NCI-H524 treated with DMSO at 0.1 percent for 48 hours (cell line): ENCODE data around the gene KIAA0825.

Experiments used
- DNase-seq: peaks from one replicate; lab custom pipeline; 2025; lab: John Stamatoyannopoulos, UW

KIAA0825 gene

DNA sequence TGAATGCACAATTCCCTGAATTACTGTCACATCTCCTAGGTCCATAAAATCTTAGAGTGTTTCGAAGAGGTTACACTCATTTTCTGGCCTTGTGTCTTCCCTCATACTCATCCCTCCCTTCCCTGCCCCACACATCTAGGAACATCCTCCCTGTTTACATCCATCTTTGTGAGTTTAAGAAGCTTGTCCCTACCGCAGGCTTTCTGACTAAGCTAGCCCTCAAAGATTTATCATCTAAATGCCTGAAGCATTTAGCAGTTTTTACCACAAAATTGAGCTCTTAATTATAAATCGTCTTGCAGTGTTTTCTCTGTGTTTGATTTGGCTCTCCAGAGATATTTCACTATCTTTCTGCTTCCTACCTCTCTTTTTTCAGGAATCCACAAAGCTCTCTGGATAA is 374.8 kb downstream of the KIAA0825 start:
- DNase-seq = no peak

DNA sequence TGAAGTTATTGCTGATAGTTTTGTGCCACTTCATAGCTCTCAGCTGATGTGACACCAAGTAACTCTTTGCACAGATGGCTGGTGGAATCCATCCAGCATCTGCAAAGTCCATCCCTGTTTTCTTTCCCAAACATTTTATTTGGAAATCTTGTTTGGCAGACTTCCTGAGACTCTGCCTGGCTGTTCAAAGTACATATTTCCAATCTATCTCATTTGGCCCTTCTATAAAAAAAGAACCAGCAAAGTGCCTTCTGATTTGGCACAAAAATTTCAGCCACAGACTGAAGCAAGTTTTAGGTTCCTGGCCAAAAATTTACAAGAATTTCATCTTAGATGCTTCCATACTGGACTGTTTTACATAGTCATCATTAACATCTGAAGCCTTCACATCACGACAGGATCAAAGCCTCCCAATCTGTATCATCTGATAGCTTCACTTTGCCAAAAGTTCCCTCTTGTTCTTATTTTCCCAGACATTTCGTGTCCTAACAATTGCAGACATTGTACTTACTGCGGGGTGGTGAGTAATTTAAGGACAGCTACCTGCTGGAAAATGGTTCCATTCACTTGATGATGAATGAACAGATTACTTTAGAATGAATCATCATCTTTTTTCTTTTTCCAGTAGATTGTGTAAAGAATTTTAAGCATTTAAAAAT is 377.3 kb downstream of the KIAA0825 start:
- DNase-seq = no peak

DNA sequence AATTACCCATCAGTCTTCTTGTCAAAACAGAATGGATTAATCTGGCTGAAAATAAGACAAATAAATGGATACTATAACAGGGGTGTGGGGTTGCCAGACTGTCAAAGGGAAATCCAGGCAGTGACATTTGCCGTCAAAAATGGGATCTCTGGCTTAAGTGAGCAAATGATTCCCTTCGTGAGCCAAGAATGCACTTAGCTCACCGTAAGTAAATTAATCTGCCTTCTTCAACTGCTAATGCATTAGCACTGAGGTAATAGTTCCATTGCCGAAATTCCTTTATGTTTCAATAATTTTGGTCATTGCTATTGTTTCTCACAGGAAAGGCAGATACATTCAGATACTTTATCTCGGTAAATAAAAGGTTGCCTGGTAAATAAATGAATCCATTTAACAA is 377.8 kb downstream of the KIAA0825 start:
- no peak for DNase-seq

DNA sequence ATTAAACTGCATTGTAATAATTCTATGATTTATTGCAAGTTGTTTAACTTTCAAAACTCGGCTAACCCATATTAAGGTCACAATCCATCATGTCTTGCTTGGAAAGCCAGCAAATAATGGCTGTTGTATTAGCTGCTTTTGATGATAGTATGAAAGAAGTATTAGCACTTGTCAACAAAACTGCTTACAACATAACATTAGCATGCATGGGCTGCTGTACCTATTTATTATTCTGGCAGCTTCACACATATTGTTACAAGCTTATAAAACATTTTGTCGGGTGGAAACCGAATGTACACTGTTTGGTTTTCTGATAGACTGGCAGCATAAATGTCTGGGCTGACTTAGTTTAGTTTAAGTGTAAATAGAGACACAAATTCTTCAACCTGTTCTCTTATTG is 378.3 kb downstream of the KIAA0825 start:
- no peak for DNase-seq

DNA sequence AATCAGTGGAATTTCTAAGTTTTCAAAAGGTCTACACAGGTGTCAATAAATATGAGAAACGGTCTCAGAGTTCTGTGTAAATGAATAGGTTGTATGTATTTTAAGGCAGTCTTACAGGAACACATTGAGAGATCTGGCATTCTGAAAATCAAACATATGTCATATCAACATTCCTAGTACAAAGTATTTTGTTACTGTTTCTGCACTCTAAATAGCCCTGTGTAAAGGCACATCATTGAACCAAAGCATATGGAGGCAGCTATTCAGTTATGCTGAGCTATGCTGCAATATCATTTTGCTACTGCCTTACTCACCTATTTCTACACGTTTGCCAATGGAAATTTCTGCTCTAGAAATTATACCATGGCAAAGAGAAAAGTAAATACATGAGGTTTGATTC is 379.1 kb downstream of the KIAA0825 start:
- no peak for DNase-seq

DNA sequence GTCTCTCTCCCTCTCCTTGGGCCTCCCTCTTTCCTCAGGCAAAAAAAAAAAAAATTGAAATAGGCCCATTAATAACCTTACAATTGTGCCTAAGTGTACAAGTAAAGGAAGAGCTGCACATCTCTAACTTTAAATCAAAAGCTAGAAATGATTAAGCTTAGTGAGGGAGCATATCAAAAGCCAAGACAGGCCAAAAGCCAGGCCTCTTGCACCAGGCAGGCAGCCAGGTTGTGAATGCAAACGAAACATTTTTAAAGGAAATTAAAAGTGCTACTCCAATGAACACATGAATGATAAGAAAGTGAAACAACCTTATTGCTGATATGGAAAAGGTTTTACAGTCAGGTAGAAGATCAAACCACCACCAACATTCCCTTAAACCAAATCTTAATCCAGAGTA is 383.4 kb downstream of the KIAA0825 start:
- DNase-seq = no peak

DNA sequence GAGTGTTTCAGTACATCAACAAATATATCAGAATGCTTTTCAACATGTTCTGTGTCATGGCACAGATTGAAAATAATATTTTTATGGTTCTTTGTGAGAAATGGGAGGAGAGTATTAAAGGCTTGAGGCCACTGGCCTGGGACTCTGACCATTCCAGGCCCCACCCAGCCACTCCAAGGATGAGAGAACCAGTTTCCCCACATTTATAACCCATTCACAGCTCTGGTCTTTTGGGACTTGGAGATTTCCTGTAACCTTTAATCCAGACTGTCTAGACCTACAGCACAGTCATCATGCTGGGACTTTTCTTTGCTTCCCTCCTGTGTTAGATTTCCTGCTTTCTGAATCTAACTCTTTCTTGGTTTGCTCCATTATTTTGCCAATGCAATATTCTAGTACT is 389.6 kb downstream of the KIAA0825 start:
- DNase-seq = no peak

DNA sequence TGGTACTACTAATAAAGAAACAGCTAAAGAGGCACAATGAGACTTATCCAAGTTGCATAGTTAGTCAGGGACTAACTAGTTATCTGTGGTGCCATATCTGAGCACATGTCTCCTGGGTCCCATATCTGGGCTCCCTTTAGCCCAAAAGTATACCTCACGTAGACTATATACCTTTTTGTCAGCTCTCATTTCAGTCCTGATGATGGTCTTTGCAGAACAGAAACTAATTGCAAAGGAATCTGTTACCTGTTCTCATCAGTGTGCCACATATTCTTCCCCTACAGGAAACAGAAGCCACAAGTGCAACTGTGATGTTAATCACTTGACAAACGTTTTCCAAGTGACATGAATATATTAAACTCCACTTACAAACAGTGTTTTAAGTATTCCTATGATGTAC is 395.2 kb downstream of the KIAA0825 start:
- DNase-seq = no peak

DNA sequence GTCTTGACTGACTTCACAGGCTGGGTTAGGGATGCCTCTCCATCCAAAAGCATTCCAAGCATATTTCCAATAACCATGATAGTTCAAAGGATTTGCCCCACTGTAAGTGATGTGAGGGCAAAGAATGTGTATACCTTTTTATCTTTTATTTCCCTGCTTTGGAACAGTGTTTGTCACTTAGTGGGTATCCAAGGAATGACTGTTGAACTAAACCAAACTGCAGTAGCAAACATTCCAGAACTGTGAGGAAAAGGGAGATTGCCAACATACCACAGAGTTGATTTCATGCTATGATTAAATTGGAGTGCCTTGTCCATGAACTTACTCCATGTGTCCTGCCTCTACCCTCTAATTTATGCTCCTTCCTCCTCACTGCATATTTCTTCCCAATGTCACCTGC is 400.0 kb downstream of the KIAA0825 start:
- no peak for DNase-seq

DNA sequence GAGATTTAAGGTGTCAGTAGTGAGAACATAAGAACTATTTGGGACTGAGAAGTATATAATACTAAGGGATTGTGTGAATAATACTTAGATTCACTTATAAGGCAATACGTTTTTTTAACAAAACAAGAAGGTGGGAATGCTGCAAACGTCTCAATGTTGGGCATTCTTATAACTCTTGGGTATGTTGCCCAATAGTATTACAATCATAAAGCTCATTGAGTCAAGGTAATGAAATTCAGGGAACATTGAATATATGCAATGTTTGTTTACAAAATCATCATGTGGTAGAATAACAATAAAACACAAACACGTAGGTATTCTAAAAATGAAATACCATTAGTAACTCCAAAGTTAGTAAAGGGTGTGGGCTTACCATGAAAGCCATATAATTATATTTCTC is 400.7 kb downstream of the KIAA0825 start:
- DNase-seq = no peak

DNA sequence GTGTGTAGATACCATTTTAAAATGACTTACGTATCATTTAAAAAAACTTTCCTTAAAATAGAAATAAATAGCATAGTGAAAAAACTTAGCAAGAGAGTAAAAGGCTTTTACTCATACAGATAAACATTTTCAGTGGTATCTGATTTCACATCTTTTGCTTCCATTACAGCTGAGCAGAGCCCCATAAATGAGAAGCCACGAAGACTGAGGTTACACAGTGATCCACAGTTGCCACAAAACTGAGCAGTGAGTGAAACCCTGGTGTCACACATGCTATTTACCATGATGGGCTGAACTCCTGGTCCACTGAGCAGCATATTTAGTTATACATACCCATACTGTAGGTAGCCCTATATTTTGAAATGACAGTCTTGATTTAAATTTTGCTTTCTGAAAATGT is 401.2 kb downstream of the KIAA0825 start:
- DNase-seq = no peak

DNA sequence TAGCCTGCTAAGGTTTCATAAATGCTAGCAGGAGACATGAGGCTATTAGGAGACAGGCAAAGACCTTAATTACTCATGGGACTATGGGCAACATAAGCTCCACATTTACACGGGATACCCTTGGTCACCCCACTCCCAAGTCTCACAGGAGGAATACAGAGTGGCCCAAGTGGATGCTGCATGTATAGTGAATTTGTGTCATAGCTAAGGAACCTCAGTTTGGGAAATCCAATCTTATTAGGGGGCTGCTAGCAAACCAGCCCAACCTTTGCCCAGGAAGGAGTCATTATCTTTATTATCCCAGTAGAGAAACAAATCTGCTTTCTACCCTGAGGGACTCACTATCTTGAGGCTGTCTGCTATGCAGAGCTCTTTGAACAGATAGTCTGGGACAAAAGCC is 405.9 kb downstream of the KIAA0825 start:
- no peak for DNase-seq

DNA sequence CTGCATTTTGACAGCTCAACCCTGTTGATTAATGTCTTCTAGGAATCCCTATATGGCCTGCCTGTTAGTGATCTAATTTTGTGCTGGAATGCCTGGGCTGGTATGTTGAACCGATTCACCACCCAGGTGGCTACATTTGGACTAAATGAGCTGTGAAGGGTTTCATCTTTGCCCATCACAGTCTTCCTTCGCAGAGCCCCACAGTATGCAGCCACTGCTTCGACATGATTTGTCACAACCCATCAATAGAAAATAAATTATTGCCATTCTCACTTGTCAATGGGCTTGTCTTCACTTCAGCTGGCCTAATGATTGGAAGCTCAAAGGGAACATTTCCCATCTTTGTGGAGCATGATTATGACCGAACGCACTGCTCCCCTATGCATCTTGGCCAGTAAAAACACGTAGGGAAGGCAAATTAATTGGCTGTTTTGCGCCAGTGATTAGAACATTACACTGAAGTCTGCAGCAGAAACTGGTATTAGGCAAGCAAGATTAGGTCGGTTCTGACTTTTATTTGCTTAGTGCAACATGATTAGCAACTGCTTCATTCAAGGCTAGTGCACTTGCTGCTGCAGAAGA is 408.5 kb downstream of the KIAA0825 start:
- no peak for DNase-seq

DNA sequence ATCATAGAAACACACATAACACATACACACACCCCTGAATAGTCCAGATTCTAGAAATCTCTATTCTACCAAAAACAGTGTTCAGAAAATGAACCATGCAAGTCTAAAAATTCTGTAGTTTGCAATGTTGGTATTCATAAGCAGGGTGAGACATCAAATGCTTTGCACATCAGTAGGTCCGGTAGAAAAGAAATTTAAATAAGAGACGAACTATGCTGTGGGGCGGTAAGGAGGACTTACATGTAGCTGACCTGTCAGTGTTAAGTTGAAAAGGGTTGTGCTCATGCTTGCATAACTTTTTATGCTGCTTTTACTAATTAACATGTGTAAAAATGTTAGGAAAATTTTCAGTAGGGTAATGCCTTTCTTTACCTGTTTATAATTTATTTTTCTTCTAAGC is 409.1 kb downstream of the KIAA0825 start:
- DNase-seq = no peak

DNA sequence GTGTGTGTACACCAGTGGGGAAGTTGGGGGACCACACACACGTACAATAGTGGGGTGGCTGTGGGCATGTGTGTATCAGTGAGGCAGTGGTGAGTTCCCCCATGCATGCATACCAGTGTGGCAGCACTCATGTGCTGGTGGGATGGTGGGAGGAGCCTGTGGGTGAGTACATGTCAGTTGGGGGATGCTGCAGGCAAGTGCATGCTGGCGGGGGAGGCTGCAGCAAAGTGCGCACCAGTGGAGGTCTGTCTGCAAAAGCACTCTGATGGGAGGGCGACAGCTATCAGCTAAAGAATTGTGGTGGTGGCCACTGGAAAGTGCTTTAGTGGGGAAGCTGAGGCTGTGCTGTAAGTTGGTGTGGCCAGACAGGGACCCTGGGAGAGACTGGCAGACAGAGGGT is 418.8 kb downstream of the KIAA0825 start:
- DNase-seq = no peak

DNA sequence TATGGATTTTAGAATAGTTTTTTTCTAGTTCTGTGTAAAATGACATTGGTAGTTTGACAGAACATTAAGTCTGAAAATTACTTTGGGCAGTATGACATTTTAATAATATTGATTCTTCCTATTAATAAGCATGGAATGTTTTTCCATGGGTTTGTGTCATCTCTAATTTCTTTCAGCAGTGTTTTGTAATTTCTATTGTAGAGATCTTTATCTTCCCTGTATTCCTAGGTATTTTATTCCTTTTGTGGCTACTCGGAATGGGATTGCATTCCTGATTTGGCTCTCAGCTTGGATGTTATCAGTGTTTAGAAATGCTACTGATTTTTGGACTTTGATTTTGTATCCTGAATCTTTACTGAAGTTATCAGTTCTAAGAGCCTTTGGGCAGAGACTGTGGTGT is 420.4 kb downstream of the KIAA0825 start:
- DNase-seq = no peak

DNA sequence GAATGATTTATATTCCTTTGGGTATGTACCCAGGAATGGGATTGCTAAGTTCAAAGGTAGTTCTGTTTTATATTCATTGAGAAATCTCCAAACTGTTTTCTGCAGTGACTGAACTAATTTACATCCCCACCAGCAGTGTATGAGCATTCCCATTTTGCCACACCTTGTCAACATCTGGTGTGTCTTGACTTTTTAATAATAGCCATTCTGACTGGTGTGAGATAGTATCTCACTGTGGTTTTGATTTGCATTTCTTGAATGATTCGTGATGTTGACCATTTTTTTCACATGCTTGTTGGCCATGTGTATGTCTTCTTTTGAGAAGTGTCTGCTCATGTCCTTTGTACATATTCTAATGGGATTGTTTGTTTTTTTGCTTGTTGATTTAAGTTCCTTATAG is 421.5 kb downstream of the KIAA0825 start:
- DNase-seq = no peak

DNA sequence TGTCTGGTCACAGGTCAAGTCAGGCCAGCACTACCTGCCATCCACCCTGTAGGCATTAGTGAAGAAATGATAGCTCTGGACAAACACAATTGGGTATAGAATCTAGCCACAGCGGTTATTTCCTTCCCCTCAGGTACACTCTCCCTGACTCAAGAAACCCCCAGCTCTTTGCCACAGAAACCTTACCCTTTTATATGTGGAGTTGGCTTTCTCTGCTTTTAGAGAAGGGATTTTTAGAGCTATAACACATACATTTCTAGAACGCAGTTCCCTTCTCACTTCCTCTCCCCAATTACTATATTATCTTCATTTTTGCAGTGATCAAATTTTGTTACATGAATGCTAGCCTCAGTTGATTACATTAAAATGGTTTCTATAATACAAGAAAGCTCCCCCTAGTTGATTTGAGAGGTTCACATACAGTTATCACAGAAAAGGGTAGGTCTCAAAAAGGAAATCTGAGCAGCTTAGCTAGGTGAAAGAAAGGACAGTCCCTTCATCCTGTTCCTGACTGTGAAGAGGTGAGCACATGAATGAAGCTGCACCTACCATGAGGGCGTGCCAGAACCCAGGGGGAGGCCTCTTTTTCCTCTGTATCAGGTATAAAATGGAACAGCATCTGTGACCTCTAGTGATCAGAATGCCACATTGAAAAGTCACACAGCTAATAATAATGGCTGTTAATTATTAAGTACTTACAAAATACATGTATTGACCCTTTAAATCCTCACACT is 425.6 kb downstream of the KIAA0825 start:
- DNase-seq = no peak

DNA sequence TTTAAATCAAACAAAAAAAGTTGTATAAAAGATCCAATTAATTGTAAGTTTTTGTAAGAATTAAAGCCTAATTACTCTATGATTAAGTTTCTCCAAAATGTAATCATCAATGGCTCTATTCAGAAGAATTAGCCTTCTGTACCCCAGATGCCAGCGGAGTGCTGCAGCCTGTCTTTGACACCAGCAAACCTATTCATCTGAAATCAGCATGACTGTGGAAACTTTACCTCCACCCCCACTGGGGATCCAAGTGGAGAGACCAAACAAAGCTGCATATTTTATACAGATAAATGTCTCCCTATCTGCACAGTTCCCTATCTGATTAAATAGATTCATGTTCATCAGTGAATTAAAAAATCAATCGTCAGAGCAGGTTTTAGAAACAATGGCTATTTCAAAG is 426.8 kb downstream of the KIAA0825 start:
- no peak for DNase-seq

DNA sequence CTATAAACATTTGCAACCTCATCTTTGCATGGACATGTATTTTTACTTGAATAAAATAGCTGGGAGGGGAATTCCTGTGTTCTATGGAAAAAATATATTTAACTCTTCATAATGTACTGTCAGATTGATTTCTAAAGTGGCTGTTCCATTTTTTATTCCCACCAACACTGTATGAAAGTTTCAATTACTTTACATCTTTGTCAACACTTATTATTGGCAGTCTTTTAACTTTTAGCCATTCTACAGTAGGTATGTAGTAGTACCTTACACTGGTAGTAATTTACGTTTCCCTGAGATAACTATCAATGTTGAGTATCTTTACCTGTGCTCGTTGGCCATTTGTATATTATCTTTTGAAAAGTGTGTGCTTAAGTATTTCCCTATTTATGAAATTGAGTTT is 429.7 kb downstream of the KIAA0825 start:
- DNase-seq = no peak

DNA sequence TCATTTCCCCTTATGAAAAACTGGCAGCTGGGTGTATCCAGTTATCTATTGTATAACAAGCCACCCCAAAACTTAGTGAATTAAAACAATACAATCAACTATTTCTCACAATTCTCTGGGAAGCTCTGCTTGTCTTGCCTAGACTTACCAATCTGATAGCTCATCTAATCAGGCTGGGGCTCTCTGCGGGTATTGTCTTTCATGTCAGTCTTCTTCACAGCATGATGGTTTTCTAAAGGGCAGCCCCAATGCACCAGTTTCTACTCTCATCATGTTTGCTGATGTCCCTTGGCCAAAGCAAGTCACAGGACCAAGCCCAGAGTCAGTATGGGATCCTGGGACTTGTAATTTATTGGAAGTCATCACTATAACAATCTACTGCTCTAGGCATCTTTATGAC is 433.5 kb downstream of the KIAA0825 start:
- DNase-seq = no peak

DNA sequence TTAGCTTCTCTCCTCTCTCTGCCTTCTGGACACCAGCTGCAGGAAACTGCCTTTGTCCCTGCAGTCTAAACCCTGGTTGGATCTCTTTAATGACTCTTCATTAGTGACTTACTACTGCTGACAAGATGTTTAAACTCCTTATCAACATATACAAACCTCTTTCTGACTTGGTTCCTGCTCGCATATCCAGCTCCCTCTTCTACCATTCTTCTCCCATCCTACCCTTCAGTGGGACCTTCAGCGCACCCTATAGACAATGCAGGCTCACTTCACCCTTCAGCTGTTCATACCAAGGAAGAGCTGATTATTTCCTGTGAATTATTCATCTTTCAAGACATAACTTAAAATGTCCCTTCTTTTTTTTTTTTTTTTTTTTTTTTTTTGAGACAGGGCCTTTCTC is 436.5 kb downstream of the KIAA0825 start:
- peak; percentile 2 for DNase-seq

DNA sequence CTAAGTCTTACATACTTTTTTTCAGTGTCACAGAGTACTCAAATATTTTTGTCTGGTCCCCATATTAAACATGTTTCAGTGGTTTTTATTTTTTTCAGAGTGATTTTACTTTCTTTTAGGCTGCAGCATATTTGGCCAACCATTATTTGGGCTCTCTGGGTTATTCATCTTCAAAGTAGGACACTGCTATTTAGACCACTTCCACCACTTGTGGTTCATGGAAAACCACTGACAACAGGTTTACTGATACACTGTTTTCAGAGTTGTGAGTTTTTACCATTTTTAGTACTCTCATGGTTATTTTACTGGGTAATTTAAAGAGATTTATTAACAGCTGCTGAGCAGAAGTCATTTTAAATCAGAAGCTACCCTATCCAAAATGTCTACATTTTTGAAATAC is 437.6 kb downstream of the KIAA0825 start:
- no peak for DNase-seq

DNA sequence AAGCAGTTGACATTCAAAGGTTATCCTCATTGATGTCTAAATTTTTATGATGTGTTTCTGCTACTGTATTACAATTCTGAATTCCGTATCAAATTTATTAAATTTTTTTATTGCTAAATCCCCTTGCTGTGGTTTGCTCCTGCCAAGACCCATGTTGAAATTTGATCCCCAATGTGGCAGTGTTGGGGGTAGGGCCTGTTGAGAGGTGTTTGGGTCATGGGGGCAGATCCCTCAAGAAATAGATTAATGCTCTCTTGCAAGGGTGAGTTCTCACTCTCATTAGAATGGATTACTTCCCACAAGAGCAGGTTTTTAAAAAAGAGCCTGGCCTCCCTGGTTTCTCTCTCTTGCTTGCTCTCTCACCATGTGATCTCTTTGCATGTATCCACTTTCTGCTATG is 442.5 kb downstream of the KIAA0825 start:
- no peak for DNase-seq
